ENCODE measurements around the gene MAN1A2. TPM values are rescaled to one million over a fixed set of nuclear protein-coding genes. Genes with fewer than 3 reads are reported as not detected.

Gene MAN1A2
- total RNA-seq, 1 donor from 2014 or later: 23.9 TPM

DNA sequence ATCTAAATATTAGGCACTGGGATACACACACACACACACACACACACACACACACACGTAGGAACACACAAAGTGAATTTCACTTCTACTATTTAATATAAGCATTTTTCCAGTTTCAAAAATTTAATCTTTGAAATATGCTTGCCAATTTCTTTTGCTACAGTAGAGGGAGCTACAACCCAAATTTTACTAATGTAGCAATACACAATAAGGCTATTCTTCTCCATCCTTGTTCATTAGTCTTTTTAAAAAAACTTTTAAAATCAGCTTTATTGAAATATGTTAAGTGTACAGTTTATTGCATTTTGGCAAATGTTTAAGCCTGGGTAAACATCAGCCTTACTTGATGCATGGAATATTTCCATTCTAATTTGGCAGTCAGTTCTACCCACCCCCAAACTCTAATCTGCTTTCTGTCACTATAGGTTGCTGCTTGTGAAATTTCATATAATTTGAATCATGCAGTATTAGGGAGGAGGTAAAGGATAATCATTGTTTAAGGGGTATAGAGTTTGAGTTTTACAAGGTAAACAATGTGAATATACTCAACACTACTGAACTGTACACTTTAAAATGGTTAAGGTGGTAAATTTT, 145.6 kb downstream of the MAN1A2 start:
- intact Hi-C loops (cut with micrococcal nuclease): loop anchor here (1.0 to 2.0 kb wide), 4 partner anchors 22 to 382 kb away; no protein-coding TSS in a partner anchor
- Mint-ChIP-seq H3K9me3 (no peaks in the 10 kb centered on the region), H3K36me3 (ENCODE audit: low read depth) (peaks cover 13% of the 10 kb centered on the region), H3K27me3 (no peaks in the 10 kb centered on the region), H3K4me1 (peaks cover 2% of the 10 kb centered on the region), H3K4me3 (no peak overlapping the region), H3K27ac (no peak overlapping the region)
- DNase-seq: no peak

DNA sequence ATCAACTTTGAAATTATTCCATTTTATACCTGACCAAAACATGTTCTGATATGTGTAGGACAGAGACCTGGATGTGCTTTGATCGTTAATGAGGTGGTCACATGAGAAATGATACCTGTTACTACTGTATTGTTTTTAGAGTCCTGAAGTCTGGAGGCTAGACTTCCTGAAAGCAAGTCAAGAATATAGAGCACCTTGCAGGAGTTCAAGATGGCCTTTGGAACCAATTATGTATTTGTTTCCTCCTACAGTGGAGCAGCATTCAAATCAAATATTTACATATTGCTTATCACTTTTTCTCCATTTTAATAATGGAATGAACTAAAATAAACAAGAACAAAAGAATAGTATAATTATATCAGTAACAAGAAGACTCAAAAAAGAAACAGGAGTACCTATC, 155.9 kb downstream of the MAN1A2 start:
- peaks cover 8% of the 10 kb centered on the region for H3K36me3 Mint-ChIP-seq (ENCODE audit: low read depth)
- H3K27me3 Mint-ChIP-seq: no peaks in the 10 kb centered on the region
- no peak for DNase-seq
- H3K27ac Mint-ChIP-seq: no peak overlapping the region
- H3K9me3 Mint-ChIP-seq: no peaks in the 10 kb centered on the region
- intact Hi-C loops (cut with micrococcal nuclease): no loop called here
- peaks cover 10% of the 10 kb centered on the region for H3K4me1 Mint-ChIP-seq
- no peak overlapping the region for H3K4me3 Mint-ChIP-seq

DNA sequence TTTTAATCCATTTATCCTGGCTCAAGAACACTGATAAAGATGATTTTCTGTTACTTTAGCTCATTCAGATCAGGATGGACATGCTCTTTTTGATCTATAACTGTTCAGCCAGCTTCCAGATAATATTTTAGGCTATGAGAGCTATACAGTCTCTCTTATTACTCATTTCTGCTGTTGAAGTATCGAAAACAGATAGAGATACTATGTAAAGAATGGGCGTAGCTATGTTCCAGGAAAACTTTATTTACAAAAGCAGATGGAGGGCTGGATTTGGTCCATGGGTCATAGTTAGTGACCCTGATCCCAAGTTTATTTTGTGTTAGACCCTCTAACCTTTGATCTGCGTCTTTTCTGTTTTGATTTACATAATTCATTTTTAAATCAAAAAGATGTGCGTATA, 159.8 kb downstream of the MAN1A2 start:
- intact Hi-C loops (cut with micrococcal nuclease): no loop called here
- H3K27me3 Mint-ChIP-seq: no peaks in the 10 kb centered on the region
- no peak for DNase-seq
- no peak overlapping the region for H3K4me3 Mint-ChIP-seq
- H3K36me3 Mint-ChIP-seq (ENCODE audit: low read depth): peaks cover 15% of the 10 kb centered on the region
- H3K4me1 Mint-ChIP-seq: peaks cover 16% of the 10 kb centered on the region
- no peak overlapping the region for H3K27ac Mint-ChIP-seq
- H3K9me3 Mint-ChIP-seq: no peaks in the 10 kb centered on the region

DNA sequence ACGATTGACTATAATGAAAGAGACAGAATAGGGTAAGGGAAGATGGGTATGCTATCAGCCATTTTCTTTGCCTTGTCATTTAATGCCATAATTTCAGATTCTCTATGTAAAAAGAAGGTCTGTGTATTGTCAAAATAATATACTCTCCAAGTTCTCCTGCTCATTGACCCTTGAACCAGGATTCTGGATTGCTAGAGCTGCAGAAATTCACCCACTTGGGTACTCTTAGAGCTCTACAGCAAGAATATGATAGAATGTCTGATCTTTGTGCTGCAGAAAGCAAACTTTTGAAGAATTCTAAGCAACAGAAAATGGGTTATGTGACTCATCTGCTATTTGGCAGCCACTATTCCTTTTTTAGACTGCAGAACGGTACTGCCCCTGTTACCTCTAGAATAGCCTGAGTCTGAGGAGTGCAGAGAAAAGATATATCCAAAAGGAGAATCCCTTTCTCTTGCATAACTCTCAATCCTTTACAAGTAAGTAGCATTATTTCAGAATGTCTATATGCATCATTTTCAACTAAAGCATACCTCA, 160.4 kb downstream of the MAN1A2 start:
- Mint-ChIP-seq H3K4me1 (peaks cover 16% of the 10 kb centered on the region), H3K9me3 (no peaks in the 10 kb centered on the region), H3K27ac (no peak overlapping the region), H3K36me3 (ENCODE audit: low read depth) (peaks cover 14% of the 10 kb centered on the region), H3K4me3 (no peak overlapping the region), H3K27me3 (no peaks in the 10 kb centered on the region)
- intact Hi-C loops (cut with micrococcal nuclease): no loop called here
- no peak for DNase-seq

DNA sequence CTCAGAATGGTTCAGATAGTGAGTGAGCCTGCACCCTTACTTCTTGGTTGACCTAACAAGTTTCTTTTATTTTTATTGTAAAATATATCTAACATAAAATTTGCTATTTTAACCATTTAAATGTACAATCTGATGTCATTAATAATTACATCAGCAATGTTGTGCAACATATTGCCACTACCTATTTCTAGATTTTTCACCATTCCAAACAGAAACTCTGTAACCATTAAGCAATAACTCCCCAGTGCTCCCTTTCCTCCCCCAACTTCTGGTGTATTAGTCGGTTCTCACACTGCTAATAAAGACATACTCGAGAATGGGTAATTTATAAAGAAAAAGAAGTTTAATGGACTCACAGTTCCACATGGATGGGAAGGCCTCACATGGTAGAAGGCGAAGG, 162.4 kb downstream of the MAN1A2 start:
- Mint-ChIP-seq H3K4me3 (no peak overlapping the region), H3K27me3 (no peaks in the 10 kb centered on the region), H3K27ac (no peak overlapping the region), H3K9me3 (no peaks in the 10 kb centered on the region), H3K36me3 (ENCODE audit: low read depth) (peaks cover 10% of the 10 kb centered on the region), H3K4me1 (peaks cover 19% of the 10 kb centered on the region)
- DNase-seq: no peak
- intact Hi-C loops (cut with micrococcal nuclease): loop anchor here (5.0 kb wide), 1 partner anchor 162 kb away; the partner anchor contains the start of gene MAN1A2

DNA sequence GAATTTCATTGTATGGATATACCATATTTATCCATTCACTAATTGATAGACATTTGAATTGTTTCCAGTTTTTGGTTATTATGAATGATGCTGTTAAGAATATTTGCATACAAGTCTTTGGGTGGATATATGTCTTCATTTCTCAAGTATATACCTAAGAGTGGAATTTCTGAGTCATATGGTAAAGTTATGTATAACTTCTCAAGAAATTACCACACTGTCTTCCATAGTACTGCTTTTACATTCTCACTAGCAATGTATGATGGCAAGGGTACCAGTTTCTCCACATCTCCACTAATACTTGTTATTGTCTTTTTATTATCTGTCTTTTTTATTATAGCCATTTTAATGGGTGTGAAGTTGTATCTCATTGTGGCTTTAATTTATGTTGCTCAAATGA, 164.0 kb downstream of the MAN1A2 start:
- DNase-seq: no peak
- intact Hi-C loops (cut with micrococcal nuclease): loop anchor here (1.0 to 5.0 kb wide), 2 partner anchors 164 to 469 kb away; partner anchors contain the start of gene MAN1A2
- no peak overlapping the region for H3K4me3 Mint-ChIP-seq
- peak overlapping the region; percentile 43 for H3K27ac Mint-ChIP-seq
- H3K27me3 Mint-ChIP-seq: no peaks in the 10 kb centered on the region
- H3K4me1 Mint-ChIP-seq: peaks cover 19% of the 10 kb centered on the region
- H3K9me3 Mint-ChIP-seq: no peaks in the 10 kb centered on the region
- H3K36me3 Mint-ChIP-seq (ENCODE audit: low read depth): peaks cover 10% of the 10 kb centered on the region

DNA sequence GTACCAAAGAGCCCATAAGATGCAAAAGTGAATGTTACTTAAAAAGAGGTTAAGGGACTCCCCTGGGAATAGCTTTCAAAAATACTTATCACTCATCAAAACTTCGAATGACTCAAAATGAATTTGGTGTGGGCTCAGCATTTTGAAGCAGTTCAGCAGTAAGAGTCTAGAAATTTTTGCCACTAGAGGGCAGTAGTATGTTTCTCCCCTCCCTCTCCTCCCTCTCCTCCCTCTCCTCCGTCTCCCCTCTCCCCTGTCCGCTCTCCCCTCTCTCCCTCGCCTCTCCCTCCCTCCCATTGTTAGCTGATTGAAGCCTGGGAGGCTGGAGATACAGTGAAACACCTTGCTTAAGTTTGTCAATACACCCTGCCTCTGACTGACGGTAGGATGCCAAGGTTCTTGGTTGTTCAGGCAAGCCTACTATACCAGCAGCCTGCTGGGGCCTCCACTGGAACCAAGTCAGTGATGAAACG, 167.8 kb downstream of the MAN1A2 start:
- H3K27me3 Mint-ChIP-seq: no peaks in the 10 kb centered on the region
- H3K9me3 Mint-ChIP-seq: no peaks in the 10 kb centered on the region
- peaks cover 3% of the 10 kb centered on the region for H3K36me3 Mint-ChIP-seq (ENCODE audit: low read depth)
- DNase-seq: peak; percentile 81
- peaks cover 13% of the 10 kb centered on the region for H3K4me1 Mint-ChIP-seq
- H3K4me3 Mint-ChIP-seq: no peak overlapping the region
- peak overlapping the region; percentile 41 for H3K27ac Mint-ChIP-seq
- intact Hi-C loops (cut with micrococcal nuclease): loop anchor here (1.0 to 5.0 kb wide), 8 partner anchors 22 to 360 kb away; partner anchors contain the start of gene MAN1A2

DNA sequence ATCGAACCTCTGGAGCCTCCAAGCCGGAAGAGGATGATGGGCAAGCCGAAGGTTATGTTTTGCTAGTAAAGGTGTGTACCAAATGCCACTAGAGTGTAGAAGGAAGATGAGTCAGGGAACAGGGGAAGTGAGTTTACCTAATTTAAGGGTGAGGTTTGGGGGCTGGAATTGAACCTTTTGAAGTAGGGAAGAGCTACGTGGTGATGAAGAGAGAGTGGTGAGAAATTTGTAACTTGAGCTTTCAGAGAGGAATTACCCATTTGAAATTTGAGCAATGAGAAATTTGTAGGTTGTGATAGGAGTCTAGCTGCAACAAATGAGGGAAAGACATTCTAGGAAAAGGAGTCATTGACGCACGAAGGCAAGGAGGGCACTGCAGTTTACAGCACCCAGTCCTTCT, 168.6 kb downstream of the MAN1A2 start:
- no peak overlapping the region for H3K27ac Mint-ChIP-seq
- no peaks in the 10 kb centered on the region for H3K9me3 Mint-ChIP-seq
- H3K27me3 Mint-ChIP-seq: no peaks in the 10 kb centered on the region
- H3K4me1 Mint-ChIP-seq: peaks cover 17% of the 10 kb centered on the region
- intact Hi-C loops (cut with micrococcal nuclease): loop anchor here (1.0 to 2.0 kb wide), 7 partner anchors 23 to 359 kb away; no protein-coding TSS in a partner anchor
- DNase-seq: no peak
- H3K36me3 Mint-ChIP-seq (ENCODE audit: low read depth): peaks cover 3% of the 10 kb centered on the region
- no peak overlapping the region for H3K4me3 Mint-ChIP-seq

DNA sequence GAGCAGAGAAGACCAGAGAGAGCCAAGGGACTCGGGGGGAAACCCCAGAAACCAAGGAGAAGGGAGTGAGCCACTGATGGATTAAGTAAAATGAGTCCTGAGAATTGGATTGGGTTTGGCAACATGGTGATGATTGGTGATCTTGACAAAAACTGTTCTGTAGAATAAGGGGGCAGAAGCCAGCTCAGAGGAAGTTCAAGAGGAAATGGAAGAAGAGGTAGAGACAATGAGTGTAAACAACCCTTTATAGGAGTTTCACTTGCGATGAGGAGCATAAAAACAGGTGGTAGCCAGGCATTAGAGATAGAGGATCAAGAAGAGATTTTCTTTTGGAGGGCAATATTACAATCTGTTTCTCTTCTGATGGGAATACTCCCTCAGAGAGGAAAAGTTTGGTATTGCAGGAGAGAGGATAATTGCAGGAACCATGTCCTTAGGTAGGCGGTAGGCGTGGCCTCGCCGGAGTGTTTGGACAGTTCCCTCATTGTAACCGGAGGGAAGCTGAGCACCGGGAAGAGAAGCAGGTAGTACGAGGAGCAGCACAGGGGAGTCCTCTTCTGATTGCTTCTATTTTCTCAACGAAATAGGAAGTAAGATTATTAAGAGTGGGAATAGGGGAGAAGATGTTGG, 170.2 kb downstream of the MAN1A2 start:
- Mint-ChIP-seq H3K27me3 (no peaks in the 10 kb centered on the region), H3K4me1 (peaks cover 19% of the 10 kb centered on the region), H3K27ac (no peak overlapping the region), H3K9me3 (no peaks in the 10 kb centered on the region), H3K36me3 (ENCODE audit: low read depth) (no peaks in the 10 kb centered on the region), H3K4me3 (no peak overlapping the region)
- intact Hi-C loops (cut with micrococcal nuclease): no loop called here
- DNase-seq: peak; percentile 62

DNA sequence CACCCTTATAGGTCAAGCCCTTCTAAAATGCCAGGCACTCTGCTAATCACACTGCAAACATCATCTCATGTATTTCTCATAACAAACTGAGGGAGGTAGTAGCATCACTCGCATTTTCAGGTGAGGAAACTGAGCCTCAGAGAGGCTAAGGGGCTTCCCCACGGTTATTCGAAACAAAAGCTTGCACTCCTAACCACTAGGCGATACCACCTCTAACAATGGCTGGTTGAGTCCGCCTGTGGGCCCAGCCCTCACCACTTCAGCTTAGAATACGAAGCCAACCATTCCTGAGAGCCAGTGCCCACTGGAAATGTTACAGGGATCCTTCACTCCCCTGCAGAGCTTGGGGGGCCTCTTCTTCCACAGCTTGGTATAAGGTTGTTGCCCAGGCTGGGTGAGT, 173.3 kb downstream of the MAN1A2 start:
- Mint-ChIP-seq H3K27me3 (peaks cover 8% of the 10 kb centered on the region), H3K4me1 (peaks cover 23% of the 10 kb centered on the region), H3K36me3 (ENCODE audit: low read depth) (no peaks in the 10 kb centered on the region), H3K4me3 (no peak overlapping the region), H3K27ac (peak overlapping the region; percentile 4), H3K9me3 (no peaks in the 10 kb centered on the region)
- intact Hi-C loops (cut with micrococcal nuclease): no loop called here
- DNase-seq: peak; percentile 55

DNA sequence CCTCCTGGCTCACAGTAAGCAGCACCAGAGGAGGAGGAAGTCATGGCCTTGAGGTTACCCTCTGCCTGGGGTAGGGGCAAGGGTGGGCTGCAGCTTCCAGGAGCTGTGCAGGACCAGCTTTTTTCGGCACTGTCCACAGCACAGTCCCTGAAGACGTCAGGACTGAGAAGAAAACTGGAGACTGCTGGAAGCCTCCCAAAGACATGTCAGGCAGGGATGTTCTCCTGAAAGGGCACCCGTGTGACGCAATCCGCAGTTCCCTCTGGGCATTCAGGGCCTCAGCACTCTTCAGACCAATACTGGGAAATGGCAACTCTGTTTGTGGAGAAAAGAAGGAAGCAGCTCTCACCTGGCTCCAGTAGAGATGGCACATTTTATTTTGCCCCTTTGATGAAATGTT, 173.8 kb downstream of the MAN1A2 start:
- peak; percentile 55 for DNase-seq
- Mint-ChIP-seq H3K27ac (peak overlapping the region; percentile 17), H3K36me3 (ENCODE audit: low read depth) (no peaks in the 10 kb centered on the region), H3K27me3 (peaks cover 10% of the 10 kb centered on the region), H3K9me3 (no peaks in the 10 kb centered on the region), H3K4me3 (no peak overlapping the region), H3K4me1 (peaks cover 23% of the 10 kb centered on the region)
- intact Hi-C loops (cut with micrococcal nuclease): no loop called here

DNA sequence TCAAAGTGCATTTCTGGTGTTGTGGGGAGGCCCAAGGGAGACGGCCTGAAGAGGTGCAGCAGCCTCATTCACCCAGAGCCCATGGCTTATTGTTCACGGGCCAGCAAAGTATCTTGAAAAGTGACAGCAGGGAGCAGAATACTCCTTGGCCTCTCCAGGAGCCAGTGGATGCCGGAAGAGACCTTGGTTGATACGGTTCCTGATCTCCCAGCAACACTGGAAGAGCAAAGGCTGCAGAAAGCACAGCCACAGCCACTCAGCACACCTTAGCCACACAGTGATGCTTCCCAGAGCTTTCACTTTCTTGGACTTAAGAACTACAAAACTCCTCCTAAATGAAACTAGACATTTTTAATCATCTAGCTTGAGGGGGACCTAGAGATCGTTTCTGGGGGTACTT, 174.3 kb downstream of the MAN1A2 start:
- Mint-ChIP-seq H3K27me3 (peaks cover 11% of the 10 kb centered on the region), H3K4me1 (peaks cover 23% of the 10 kb centered on the region), H3K4me3 (no peak overlapping the region), H3K9me3 (no peaks in the 10 kb centered on the region), H3K36me3 (ENCODE audit: low read depth) (no peaks in the 10 kb centered on the region), H3K27ac (no peak overlapping the region)
- intact Hi-C loops (cut with micrococcal nuclease): no loop called here
- DNase-seq: peak; percentile 55

DNA sequence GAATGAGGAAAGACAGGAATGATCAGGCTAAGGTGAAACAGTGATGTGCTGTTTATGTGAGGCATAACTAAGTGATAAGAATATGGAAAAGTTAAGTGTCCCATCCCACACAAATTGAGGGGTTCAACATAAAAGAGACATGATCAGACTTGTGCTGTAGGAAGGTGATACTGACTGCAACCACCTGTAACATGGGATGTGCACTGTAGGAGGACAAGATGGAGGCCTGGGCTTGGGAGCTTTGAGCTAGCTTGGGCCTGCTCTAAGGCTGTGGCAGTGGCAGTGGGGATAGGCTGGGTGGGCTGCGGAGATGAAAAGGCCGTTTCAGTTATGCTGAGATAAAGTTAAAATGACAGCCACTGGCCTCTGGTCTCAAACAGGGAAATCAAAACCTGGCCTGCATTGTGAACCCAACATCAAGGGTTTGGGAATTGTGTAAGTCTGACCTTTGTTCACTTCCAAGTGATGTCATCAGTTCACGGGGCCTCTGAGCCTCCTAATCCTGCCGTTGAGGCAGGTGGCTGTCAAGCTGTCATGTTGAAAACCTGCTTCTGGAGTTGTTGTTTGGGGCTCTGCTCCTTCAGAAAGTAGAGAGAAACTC, 177.4 kb downstream of the MAN1A2 start:
- Mint-ChIP-seq H3K27ac (no peak overlapping the region), H3K27me3 (peaks cover 19% of the 10 kb centered on the region), H3K9me3 (no peaks in the 10 kb centered on the region), H3K36me3 (ENCODE audit: low read depth) (no peaks in the 10 kb centered on the region), H3K4me1 (peaks cover 21% of the 10 kb centered on the region), H3K4me3 (no peak overlapping the region)
- intact Hi-C loops (cut with micrococcal nuclease): no loop called here
- DNase-seq: peak; percentile 50

DNA sequence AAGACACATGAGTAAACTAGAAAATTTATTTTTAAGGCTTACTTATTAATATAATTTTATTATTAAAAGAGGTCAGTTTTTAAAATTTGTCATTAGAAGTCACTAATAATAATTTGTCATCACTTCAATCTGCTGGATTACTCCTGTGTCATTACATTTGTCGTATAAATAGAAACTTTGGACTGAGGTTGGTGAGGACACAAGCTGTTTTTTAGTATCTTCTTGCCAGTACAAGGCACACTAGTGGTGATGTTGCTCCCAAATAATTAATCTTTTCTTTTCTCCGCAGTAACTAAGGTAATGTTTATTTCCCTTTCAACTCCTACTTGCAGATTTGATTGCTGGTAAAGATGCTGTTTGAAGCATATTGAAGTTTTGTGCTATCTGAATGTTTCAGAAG, 179.2 kb downstream of the MAN1A2 start:
- Mint-ChIP-seq H3K9me3 (no peaks in the 10 kb centered on the region), H3K4me1 (peaks cover 9% of the 10 kb centered on the region), H3K36me3 (ENCODE audit: low read depth) (no peaks in the 10 kb centered on the region), H3K27me3 (peaks cover 19% of the 10 kb centered on the region), H3K27ac (no peak overlapping the region), H3K4me3 (no peak overlapping the region)
- intact Hi-C loops (cut with micrococcal nuclease): no loop called here
- DNase-seq: no peak

Data from activated CD4-positive, alpha-beta T cell treated with anti-CD3 and anti-CD28 coated beads, Interleukin-2, amount 10 ng/mL, durations not matched to agents 24 days and 14 days (primary cell).